ENCODE data around the gene UNC13D.

UNC13D gene

GRCh38 chr17:75880266-75880665, 36.1 kb upstream of the UNC13D start:
- Histone ChIP-seq H3K27me3 (peaks cover 78% of the 10 kb centered on the region), H3K9me3 (no peaks in the 10 kb centered on the region), H3K36me3 (no peaks in the 10 kb centered on the region)

GRCh38 chr17:75878174-75878998, 34.2 kb upstream of the UNC13D start, which contains the start of gene TRIM47:
Gene TRIM47 (minus strand): TSS chr17:75878581. CDS start chr17:75878548, 33 bp downstream.
- no peak for TF ChIP-seq CTCF (IDR thresholded peaks at IDR 0.05)
- Histone ChIP-seq H3K4me1 (ENCODE audit: control insufficient read depth in 1 of 2, insufficient read depth in 1 of 2, low read depth in 1 of 2, low read length in 1 of 2) (peaks cover 32 to 35% of the 10 kb centered on the region in 2 experiments), H3K4me3 (ENCODE audit: low read depth in 1 of 2, low read length in 1 of 2) (peak within 1 kb of the TSS; percentile 49 to 56), H3K36me3 (no peaks in the 10 kb centered on the region), H3K27me3 (peaks cover 94% of the 10 kb centered on the region), H3K27ac (peak within 1 kb of the TSS; percentile 11), H3K9me3 (no peaks in the 10 kb centered on the region)

More at GRCh38 chr17:75880266-75880665, 36.1 kb upstream of the UNC13D start:
- H3K4me1 ChIP-seq (ENCODE audit: control insufficient read depth in 1 of 2, insufficient read depth in 1 of 2, low read depth in 1 of 2, low read length in 1 of 2), result peaks cover 41% of the 10 kb centered on the region in 2 experiments
- no peak overlapping the region for H3K4me3 ChIP-seq (ENCODE audit: low read depth in 1 of 2, low read length in 1 of 2)
- TF ChIP-seq CTCF (IDR thresholded peaks at IDR 0.05), result no peak
- H3K27ac ChIP-seq, result no peak overlapping the region

- peak; percentile 74 for TF ChIP-seq CTCF (IDR thresholded peaks at IDR 0.05)
- Histone ChIP-seq H3K36me3 (no peaks in the 10 kb centered on the region), H3K27ac (peak overlapping the region; percentile 11), H3K9me3 (no peaks in the 10 kb centered on the region), H3K4me1 (ENCODE audit: control insufficient read depth in 1 of 2, insufficient read depth in 1 of 2, low read depth in 1 of 2, low read length in 1 of 2) (peaks cover 32 to 35% of the 10 kb centered on the region in 2 experiments), H3K27me3 (peaks cover 91% of the 10 kb centered on the region), H3K4me3 (ENCODE audit: low read depth in 1 of 2, low read length in 1 of 2) (peak overlapping the region; percentile 49 to 56)
These were observed 33.6 kb upstream of the UNC13D start for GRCh38 chr17:75877752-75878173.

- peaks cover 32 to 35% of the 10 kb centered on the region in 2 experiments for H3K4me1 ChIP-seq (ENCODE audit: control insufficient read depth in 1 of 2, insufficient read depth in 1 of 2, low read depth in 1 of 2, low read length in 1 of 2)
- H3K27me3 ChIP-seq, result peaks cover 85% of the 10 kb centered on the region
- peak overlapping the region; percentile 49 to 56 for H3K4me3 ChIP-seq (ENCODE audit: low read depth in 1 of 2, low read length in 1 of 2)
- H3K9me3 ChIP-seq, result no peaks in the 10 kb centered on the region
- no peaks in the 10 kb centered on the region for H3K36me3 ChIP-seq
- H3K27ac ChIP-seq, result no peak overlapping the region
- TF ChIP-seq CTCF (IDR thresholded peaks at IDR 0.05), result no peak
These were observed 32.9 kb upstream of the UNC13D start for GRCh38 chr17:75876938-75877751.

GRCh38 chr17:75876190-75876937, 32.2 kb upstream of the UNC13D start:
- H3K9me3 ChIP-seq, result no peaks in the 10 kb centered on the region
- no peak for TF ChIP-seq CTCF (IDR thresholded peaks at IDR 0.05)
- no peak overlapping the region for H3K27ac ChIP-seq
- H3K36me3 ChIP-seq, result no peaks in the 10 kb centered on the region
- peaks cover 32 to 35% of the 10 kb centered on the region in 2 experiments for H3K4me1 ChIP-seq (ENCODE audit: control insufficient read depth in 1 of 2, insufficient read depth in 1 of 2, low read depth in 1 of 2, low read length in 1 of 2)
- H3K27me3 ChIP-seq, result peaks cover 77% of the 10 kb centered on the region
- peak overlapping the region in 1 of 2 experiments; percentile 26 for H3K4me3 ChIP-seq (ENCODE audit: low read depth in 1 of 2, low read length in 1 of 2)
